H1 (cell line): Measurements from ENCODE around the gene PRDM15. TPM values are rescaled to one million over a fixed set of nuclear protein-coding genes. Genes with fewer than 3 reads are reported as not detected.

Experiments used
- BACH1 ChIP-seq: IDR thresholded peaks from 2 replicates; pipeline ENCODE4 v1.6.1; 2012; ENCODE audit warnings: low read length, improper control_type of control experiment
- CEBPB ChIP-seq: IDR thresholded peaks from 2 replicates; pipeline ENCODE4 v1.6.1; 2012; ENCODE audit warnings: low read depth, low read length
- EZH2 ChIP-seq: fragments of 200-600 bp; sonication (generic); IDR thresholded peaks from 2 replicates; pipeline ENCODE4 v1.7.1; 2012; ENCODE audit warnings: low read depth, mild to moderate bottlenecking, moderate library complexity, low read length, inconsistent platforms; ENCODE audit not compliant: severe bottlenecking
- FOSL1 ChIP-seq: IDR thresholded peaks from 2 replicates; pipeline ENCODE4 v1.6.1; 2011; ENCODE audit warnings: mild to moderate bottlenecking, low read depth, low read length, moderate library complexity; ENCODE audit not compliant: insufficient read depth
- GTF2F1 ChIP-seq: IDR thresholded peaks from 2 replicates; pipeline ENCODE4 v1.6.1; 2012; ENCODE audit warnings: low read depth, low read length, improper control_type of control experiment, borderline replicate concordance
- POU5F1 ChIP-seq: IDR thresholded peaks from 2 replicates; pipeline ENCODE4 v1.6.1; 2011; ENCODE audit warnings: low read depth, mild to moderate bottlenecking, low read length, moderate library complexity
- RNF2 ChIP-seq: fragments of 200-900, 300-1000 bp; sonication (generic); IDR thresholded peaks from 2 replicates; pipeline ENCODE4 v1.7.1; 2016; ENCODE audit warnings: borderline replicate concordance, low read depth, mild to moderate bottlenecking, antibody characterized with exemption, low read length; ENCODE audit not compliant: poor library complexity, severe bottlenecking; ENCODE audit errors: missing control alignments
- polyA plus RNA-seq, 7 experiments: library from polyadenylated mRNA; depleted of rRNA in 3 of 7; stranded (reverse) in 5 of 7; unstranded in 2 of 7; fragments of >200 nt in 5 of 7; fragments of 200-250 nt in 2 of 7; gene quantifications; 1 replicate in 5 of 7; 2 replicates in 1 of 7; 4 replicates in 1 of 7; pipeline versions ENCODE4 v1.2.1 to v1.2.3, GENCODE V29; 2011 to 2013; ENCODE audit warnings: missing spikeins in 2 of 7, mixed read lengths in 2 of 7
- total RNA-seq: library from RNA; stranded (reverse); fragmentation: NEBNext Ultra II Directional; extraction: Animal tissue kit (Norgen Biotek cat#: 25700); gene quantifications from 2 replicates; pipeline ENCODE4 v1.2.1, GENCODE V29; 2021

The PRDM15 gene
- total and polyA plus RNA-seq, 2 of the 8 experiments (the other 6 are each of a cell fraction or from before 2014, with no cell fraction given), result 9.7 to 10.5 TPM

GRCh38 chr21:41885341-41886024 is 6.3 kb upstream of the PRDM15 start (continued):
- TF ChIP-seq CEBPB, result no peak
- TF ChIP-seq EZH2, result no peak
- TF ChIP-seq RNF2, result no peak
- TF ChIP-seq BACH1, result no peak
- no peak for TF ChIP-seq FOSL1
- TF ChIP-seq POU5F1, result no peak
- no peak for TF ChIP-seq GTF2F1
- TF ChIP-seq, all 59 proteins: peak for 2
